Measurements from ENCODE around the gene P3R3URF.
A peak's percentile ranks its signal among the peaks of the same experiment; 100 is the strongest.

The P3R3URF gene

DNA sequence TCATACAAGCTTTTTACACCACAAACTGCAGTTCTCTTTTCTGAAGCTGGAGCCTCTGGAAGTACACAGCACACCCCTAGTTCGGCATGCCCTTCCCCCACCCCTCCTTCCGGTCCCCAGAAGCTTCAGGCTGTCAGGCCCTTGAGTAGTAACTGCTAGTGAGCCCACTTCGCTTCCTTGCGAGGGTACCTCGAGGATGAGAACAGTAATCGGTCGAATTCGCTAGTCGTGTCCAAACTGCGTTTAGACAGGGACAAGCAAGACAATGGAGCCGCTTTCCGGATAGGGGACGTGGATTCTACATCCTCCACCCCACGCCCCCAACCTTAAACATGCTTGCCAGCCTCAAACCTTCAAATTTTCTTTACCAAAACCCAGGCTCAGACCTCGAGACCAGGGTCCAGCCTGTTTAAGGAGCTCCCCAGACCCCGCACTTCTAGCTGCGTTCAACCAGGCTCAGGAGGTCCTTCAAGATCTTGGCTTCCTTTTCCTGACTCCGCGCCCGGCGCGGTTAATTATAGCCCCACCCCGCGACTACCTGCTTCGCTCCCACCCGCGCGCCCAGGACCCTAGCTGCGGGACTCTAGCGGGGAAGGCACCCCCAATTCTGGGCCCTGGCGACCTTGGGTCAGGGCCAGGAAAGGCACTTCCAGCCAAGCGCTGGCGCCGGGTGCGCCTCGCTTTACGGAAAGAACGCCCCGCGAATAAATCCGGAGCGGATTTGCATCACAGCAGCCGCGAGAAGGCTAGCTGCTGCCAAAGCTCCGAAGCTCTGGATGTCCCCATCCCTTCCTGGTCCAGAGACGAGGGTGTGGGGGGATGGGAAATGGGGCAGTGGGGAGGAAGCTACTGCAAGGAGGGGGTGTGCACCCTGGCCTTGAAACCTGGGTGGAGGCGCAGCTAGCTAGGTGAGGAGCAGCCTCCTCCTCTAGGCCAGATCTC lies 9.5 kb downstream of the P3R3URF start:
- peak overlapping the region; percentile 33 for H3K4me3 ChIP-seq (replicated peaks; ENCODE audit: low read depth, low read length)
- no peak for TF ChIP-seq CTCF (IDR thresholded peaks at IDR 0.05; ENCODE audit: low read depth, low read length, missing control alignments)
- DNase-seq (ENCODE audit: extremely low read depth, low read depth), result no peak

DNA sequence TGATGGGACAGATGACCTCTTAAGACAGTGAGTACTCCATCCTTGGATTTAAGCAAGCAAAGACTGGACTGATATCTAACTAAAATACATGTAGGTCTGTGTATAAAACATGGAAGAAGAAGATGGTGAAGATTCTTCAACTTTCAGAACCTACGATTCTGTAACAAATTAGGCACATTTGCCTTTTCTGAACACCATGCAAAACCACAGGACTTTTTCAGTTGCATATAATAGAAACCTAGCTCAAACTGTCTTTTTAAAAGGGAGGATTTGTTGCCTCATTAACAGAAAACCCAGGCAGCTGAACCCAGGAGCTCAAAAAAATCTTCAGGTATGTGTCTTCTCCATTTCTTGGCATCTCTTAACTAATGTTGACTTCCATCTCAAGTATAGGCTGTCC lies 16.1 kb downstream of the P3R3URF start:
- DNase-seq (ENCODE audit: extremely low read depth, low read depth), result no peak
- H3K4me3 ChIP-seq (replicated peaks; ENCODE audit: low read depth, low read length), result no peak overlapping the region
- no peak for TF ChIP-seq CTCF (IDR thresholded peaks at IDR 0.05; ENCODE audit: low read depth, low read length, missing control alignments)

DNA sequence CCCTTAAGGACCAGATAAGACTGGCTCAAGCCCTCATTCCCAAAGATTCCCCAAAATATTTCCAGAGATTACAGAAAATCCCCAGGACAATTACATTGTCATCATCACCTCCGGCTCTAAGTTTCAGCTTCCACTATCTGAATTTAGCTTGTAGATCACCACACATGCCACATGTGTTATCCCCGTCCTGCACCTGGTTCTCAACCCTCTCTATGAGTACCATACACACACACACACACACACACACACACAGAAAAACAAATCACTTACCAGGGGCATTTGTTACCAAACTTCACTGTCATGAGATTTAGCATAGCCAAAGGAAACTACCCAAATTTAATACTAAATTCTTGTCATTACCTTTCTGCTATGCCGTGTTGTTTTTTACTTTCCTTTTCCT lies 16.8 kb downstream of the P3R3URF start:
- no peak overlapping the region for H3K4me3 ChIP-seq (replicated peaks; ENCODE audit: low read depth, low read length)
- TF ChIP-seq CTCF (IDR thresholded peaks at IDR 0.05; ENCODE audit: low read depth, low read length, missing control alignments), result no peak
- DNase-seq (ENCODE audit: extremely low read depth, low read depth), result no peak

DNA sequence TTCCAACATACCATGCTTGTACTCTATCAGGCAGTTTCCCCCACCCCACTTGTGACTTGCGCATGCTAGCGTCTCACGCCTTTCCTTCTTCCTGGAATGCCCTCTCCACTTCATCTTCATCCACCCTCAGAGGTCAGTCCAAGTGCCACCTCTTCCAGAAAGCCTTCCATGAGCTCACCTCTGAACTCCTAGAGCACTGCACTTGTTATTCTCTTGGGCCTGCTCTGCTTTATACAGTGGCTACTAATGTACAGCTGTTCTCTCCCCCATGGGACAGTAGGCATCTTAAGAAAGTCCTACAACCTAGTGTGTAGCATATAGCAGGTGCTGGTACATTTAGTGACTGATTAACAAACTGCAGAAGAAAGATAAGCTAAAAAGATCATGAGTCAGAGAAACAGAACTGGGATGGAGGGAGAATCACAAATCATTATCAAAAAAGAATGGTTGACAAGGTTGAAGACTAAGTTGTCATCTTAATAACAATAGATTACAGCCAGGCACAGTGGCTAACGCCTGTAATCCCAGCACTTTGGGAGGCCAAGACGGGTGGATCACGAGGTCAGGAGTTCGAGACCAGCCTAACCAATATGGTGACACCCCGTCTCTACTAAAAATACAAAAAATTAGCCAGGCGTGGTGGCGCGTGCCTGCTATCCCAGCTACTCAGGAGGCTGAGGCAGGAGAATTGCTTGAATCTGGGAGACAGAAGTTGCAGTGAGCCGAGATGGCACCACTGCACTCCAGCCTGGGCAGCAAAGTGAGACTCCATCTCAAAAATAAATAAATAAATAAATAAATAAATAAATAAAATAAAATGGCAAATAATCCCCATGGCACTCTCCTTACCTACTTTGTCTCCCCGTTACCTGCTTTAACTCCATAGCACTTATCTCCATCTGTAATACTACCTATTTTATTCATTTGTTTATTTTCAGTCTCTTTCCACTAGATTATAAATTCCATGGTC lies 17.7 kb downstream of the P3R3URF start:
- DNase-seq (ENCODE audit: extremely low read depth, low read depth), result no peak
- no peak overlapping the region for H3K4me3 ChIP-seq (replicated peaks; ENCODE audit: low read depth, low read length)
- no peak for TF ChIP-seq CTCF (IDR thresholded peaks at IDR 0.05; ENCODE audit: low read depth, low read length, missing control alignments)

- no peak for TF ChIP-seq CTCF (IDR thresholded peaks at IDR 0.05; ENCODE audit: low read depth, low read length, missing control alignments)
- DNase-seq (ENCODE audit: extremely low read depth, low read depth), result no peak
- no peak overlapping the region for H3K4me3 ChIP-seq (replicated peaks; ENCODE audit: low read depth, low read length)
Measured at GRCh38 chr1:46157916-46158311, 18.4 kb downstream of the P3R3URF start.

- TF ChIP-seq CTCF (IDR thresholded peaks at IDR 0.05; ENCODE audit: low read depth, low read length, missing control alignments), result no peak
- no peak for DNase-seq (ENCODE audit: extremely low read depth, low read depth)
- H3K4me3 ChIP-seq (replicated peaks; ENCODE audit: low read depth, low read length), result no peak overlapping the region
Measured at GRCh38 chr1:46153732-46154131, 22.6 kb downstream of the P3R3URF start.
